GM12878 (cell line): ENCODE measurements around the gene MRPS21. TPM values are rescaled to one million over a fixed set of nuclear protein-coding genes. Genes with fewer than 3 reads are reported as not detected.

ENCODE experiments used
- ASH2L ChIP-seq: fragments of 300-600, 200-600 bp; sonication (generic); IDR thresholded peaks from 2 replicates; pipeline ENCODE4 v1.6.1; 2017; ENCODE audit warnings: low read depth, mild to moderate bottlenecking, borderline replicate concordance
- CREM ChIP-seq: IDR thresholded peaks from 2 replicates; pipeline ENCODE4 v1.6.1; 2014; ENCODE audit warnings: antibody characterized with exemption, low read depth
- CTCF ChIP-seq, 3 experiments: IDR thresholded peaks in 2 of 3; conservative IDR thresholded peaks in 1 of 3; 2 replicates each; pipeline ENCODE4 v1.5.1; 2011; ENCODE audit warnings: low read depth in 3 of 3, low read length in 3 of 3, mild to moderate bottlenecking in 3 of 3, control low read depth in 2 of 3, moderate library complexity in 2 of 3, inconsistent platforms in 1 of 3, mixed read lengths in 1 of 3; ENCODE audit not compliant: control insufficient read depth in 2 of 3, insufficient read depth in 1 of 3; ENCODE audit errors: extremely low read depth in 1 of 3
- EGR1 ChIP-seq, 2 experiments: IDR thresholded peaks; 1 replicate in 1 of 2; 2 replicates in 1 of 2; pipeline ENCODE4 v1.6.1; 2011 to 2012; ENCODE audit warnings: low read depth in 2 of 2, low read length in 2 of 2, borderline replicate concordance in 1 of 2, mild to moderate bottlenecking in 1 of 2, moderate library complexity in 1 of 2
- ESRRA ChIP-seq: IDR thresholded peaks from 2 replicates; pipeline ENCODE4 v1.6.1; 2012; ENCODE audit warnings: mild to moderate bottlenecking, low read length, improper control_type of control experiment
- GATAD2B ChIP-seq: fragments of 450-650 bp; conservative IDR thresholded peaks from 2 replicates; pipeline ENCODE4 v1.6.1; 2017; ENCODE audit warnings: low read depth, mild to moderate bottlenecking, moderate library complexity
- IRF4 ChIP-seq: IDR thresholded peaks from 2 replicates; pipeline ENCODE4 v1.6.1; 2011; ENCODE audit warnings: low read depth, low read length
- IRF5 ChIP-seq: fragments of 450-650 bp; IDR thresholded peaks from 2 replicates; pipeline ENCODE4 v1.6.1; 2017; ENCODE audit warnings: borderline replicate concordance
- MTA2 ChIP-seq: fragments of 450-650 bp; IDR thresholded peaks from 2 replicates; pipeline ENCODE4 v1.6.1; 2016; ENCODE audit warnings: low read depth, mild to moderate bottlenecking, moderate library complexity
- PAX5 ChIP-seq: IDR thresholded peaks from 2 replicates; pipeline ENCODE4 v1.6.1; 2011; ENCODE audit warnings: low read depth, low read length, borderline replicate concordance
- RBBP5 ChIP-seq: fragments of 200-600 bp; sonication (generic); conservative IDR thresholded peaks from 2 replicates; pipeline ENCODE4 v1.6.1; 2016
- RFX5 ChIP-seq: IDR thresholded peaks from 2 replicates; pipeline ENCODE4 v1.6.1; 2011; ENCODE audit warnings: low read depth, low read length, improper control_type of control experiment
- SMAD1 ChIP-seq: fragments of 450-650 bp; IDR thresholded peaks from 2 replicates; pipeline ENCODE4 v1.6.1; 2018; ENCODE audit warnings: mild to moderate bottlenecking, low read depth; ENCODE audit not compliant: partially characterized antibody
- SREBF2 ChIP-seq: IDR thresholded peaks from 2 replicates; pipeline ENCODE4 v1.6.1; 2012; ENCODE audit warnings: mild to moderate bottlenecking, low read length
- TBL1XR1 ChIP-seq: IDR thresholded peaks from 2 replicates; pipeline ENCODE4 v1.6.1; 2012; ENCODE audit warnings: low read depth, low read length, improper control_type of control experiment
- TCF7 ChIP-seq: IDR thresholded peaks from 2 replicates; pipeline ENCODE4 v1.6.1; 2014; ENCODE audit warnings: antibody characterized with exemption, borderline replicate concordance
- YBX1 ChIP-seq: fragments of 450-650 bp; IDR thresholded peaks from 2 replicates; pipeline ENCODE4 v1.6.1; 2016; ENCODE audit warnings: antibody characterized with exemption
- ZNF384 ChIP-seq: IDR thresholded peaks from 2 replicates; pipeline ENCODE4 v1.6.1; 2012; ENCODE audit warnings: low read depth, mild to moderate bottlenecking, low read length, improper control_type of control experiment, borderline replicate concordance
- ZNF687 ChIP-seq: fragments of 450-650 bp; IDR thresholded peaks from 2 replicates; pipeline ENCODE4 v1.6.1; 2017; ENCODE audit warnings: mild to moderate bottlenecking, moderate library complexity
- polyA plus RNA-seq, 11 experiments: library from polyadenylated mRNA; depleted of rRNA in 4 of 11; unstranded in 6 of 11; stranded (reverse) in 5 of 11; fragments of >200 nt; fragmentation: Nextera tagmentation in 4 of 11; fragmentation: Illumina TruSeq in 1 of 11; extraction: Ambion mirVana in 4 of 11; extraction: Trizol in 1 of 11; gene quantifications; 1 replicate in 1 of 11; 2 replicates in 10 of 11; pipeline versions ENCODE4 v1.2.1 to v1.2.3, GENCODE V29; 2011 to 2016; ENCODE audit warnings: inconsistent platforms in 2 of 11, missing spikeins in 2 of 11, low read depth in 1 of 11
- total RNA-seq, 4 experiments: library from RNA; depleted of rRNA in 3 of 4; stranded (reverse); fragments of >200 nt in 3 of 4; fragmentation: Illumina TruSeq in 1 of 4; extraction: Trizol in 1 of 4; gene quantifications; 2 replicates each; pipeline versions ENCODE4 v1.2.1 to v1.2.3, GENCODE V29; 2013 to 2021
- TF ChIP-seq, protein P1 (sequence below): IDR thresholded peaks from 2 replicates; pipeline ENCODE4 v1.6.1; 2011; ENCODE audit warnings: low read depth, mild to moderate bottlenecking, low read length, moderate library complexity, borderline replicate concordance; ENCODE audit errors: extremely low read depth
- TF ChIP-seq, protein P2 (sequence below): fragments of 450-650 bp; IDR thresholded peaks from 2 replicates; pipeline ENCODE4 v1.6.1; 2017; ENCODE audit warnings: mild to moderate bottlenecking

The MRPS21 gene
- total and polyA plus RNA-seq, 10 of the 15 experiments (the other 5 are each of a cell fraction or from before 2014, with no cell fraction given): 69.4 to 275 (median 103) TPM

DNA sequence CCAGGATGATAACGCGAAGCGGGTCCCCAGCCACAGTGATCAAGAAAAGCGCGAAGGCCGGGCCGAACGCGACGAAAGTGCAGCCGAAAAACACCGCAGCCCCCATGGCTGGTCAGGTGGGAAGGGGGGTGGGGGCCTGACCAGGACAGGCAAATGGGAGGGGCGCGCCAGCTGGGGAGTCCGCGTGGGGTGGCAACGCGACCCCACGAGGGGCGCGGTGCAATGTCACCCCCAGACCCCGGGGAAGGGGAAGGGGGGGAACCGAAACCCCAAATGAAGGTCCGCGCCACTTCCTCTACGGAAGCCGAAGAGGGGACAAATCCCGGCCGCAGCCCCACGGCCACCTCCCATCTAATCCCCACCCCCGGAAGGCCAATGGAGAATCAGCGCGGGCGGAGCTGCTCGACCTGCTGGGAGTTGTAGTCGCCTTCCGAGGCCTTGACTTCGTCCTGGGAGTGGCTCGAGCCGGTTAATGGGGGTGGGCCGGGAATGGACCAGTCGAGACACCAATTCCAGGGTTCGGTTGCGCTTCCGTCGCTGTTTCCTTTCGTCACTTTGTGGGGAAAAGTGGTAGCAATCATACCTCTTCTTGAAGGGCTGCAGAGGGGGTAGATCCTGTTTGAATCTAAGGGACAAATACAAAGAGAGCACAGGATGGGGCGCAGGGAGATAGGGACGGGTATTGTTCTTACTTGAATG is 24.8 kb upstream of the MRPS21 start, which contains the start of gene APH1A (continued):
- TF ChIP-seq CTCF (IDR thresholded peaks at IDR 0.05 in 2 of 3, conservative IDR thresholded peaks at IDR 0.05 in 1 of 3; ENCODE audit: control insufficient read depth in 2 of 3, extremely low read depth in 1 of 3, insufficient read depth in 1 of 3, low read depth in 3 of 3, low read length in 3 of 3) (no peak), RBBP5 (no peak), MTA2 (peak; percentile 40; the same call in 1 of the 2 replicates), ESRRA (peak; percentile 26; the same call in 1 of the 2 replicates), RFX5 (no peak), EGR1 (IDR thresholded peaks at IDR 0.05; ENCODE audit: borderline replicate concordance in 1 of 2, low read depth in 2 of 2, low read length in 2 of 2) (peak in 1 of 2 experiments; percentile 85; a peak in 2 of 3 replicates), GATAD2B (peak; percentile 76), IRF5 (no peak), SREBF2 (no peak), SMAD1 (no peak), ZNF687 (peak; percentile 49), TCF7 (no peak), ASH2L (0 out of 2 replicates have a peak, but pooled peaks have one; percentile 45), CREM (peak; percentile 70; the same call in 1 of the 2 replicates), PAX5 (no peak), IRF4 (peak; percentile 74), YBX1 (no peak), TBL1XR1 (no peak), ZNF384 (no peak)
- TF ChIP-seq, protein P1, sequence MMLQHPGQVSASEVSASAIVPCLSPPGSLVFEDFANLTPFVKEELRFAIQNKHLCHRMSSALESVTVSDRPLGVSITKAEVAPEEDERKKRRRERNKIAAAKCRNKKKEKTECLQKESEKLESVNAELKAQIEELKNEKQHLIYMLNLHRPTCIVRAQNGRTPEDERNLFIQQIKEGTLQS: no peak
- TF ChIP-seq, protein P2, sequence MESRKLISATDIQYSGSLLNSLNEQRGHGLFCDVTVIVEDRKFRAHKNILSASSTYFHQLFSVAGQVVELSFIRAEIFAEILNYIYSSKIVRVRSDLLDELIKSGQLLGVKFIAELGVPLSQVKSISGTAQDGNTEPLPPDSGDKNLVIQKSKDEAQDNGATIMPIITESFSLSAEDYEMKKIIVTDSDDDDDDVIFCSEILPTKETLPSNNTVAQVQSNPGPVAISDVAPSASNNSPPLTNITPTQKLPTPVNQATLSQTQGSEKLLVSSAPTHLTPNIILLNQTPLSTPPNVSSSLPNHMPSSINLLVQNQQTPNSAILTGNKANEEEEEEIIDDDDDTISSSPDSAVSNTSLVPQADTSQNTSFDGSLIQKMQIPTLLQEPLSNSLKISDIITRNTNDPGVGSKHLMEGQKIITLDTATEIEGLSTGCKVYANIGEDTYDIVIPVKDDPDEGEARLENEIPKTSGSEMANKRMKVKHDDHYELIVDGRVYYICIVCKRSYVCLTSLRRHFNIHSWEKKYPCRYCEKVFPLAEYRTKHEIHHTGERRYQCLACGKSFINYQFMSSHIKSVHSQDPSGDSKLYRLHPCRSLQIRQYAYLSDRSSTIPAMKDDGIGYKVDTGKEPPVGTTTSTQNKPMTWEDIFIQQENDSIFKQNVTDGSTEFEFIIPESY: no peak
